NT2/D1 (cell line): Measurements from ENCODE around the gene MAP3K8.
"Not testable (repeated sequence)": the region's sequence is repeated elsewhere in the genome, so short reads cannot be mapped to it uniquely, and the experiment has no call there.

ENCODE experiments used
- SUZ12 ChIP-seq: IDR thresholded peaks from 2 replicates; pipeline ENCODE4 v1.6.1; 2011; ENCODE audit not compliant: insufficient read length, insufficient read depth; ENCODE audit errors: extremely low read depth
- YY1 ChIP-seq: IDR thresholded peaks from 2 replicates; pipeline ENCODE4 v1.6.1; 2011; ENCODE audit not compliant: insufficient read length, insufficient read depth
- ZNF274 ChIP-seq: IDR thresholded peaks from 2 replicates; pipeline ENCODE4 v1.6.1; 2011; ENCODE audit warnings: mild to moderate bottlenecking, low read depth, low read length

GRCh38 chr10:30423655-30424275, 10.2 kb upstream of the MAP3K8 start:
- TF ChIP-seq YY1, ZNF274, SUZ12: not testable (repeated sequence)
